KG1 (cell line): ENCODE data around the gene NUMB.
"Not testable (repeated sequence)": the region's sequence is repeated elsewhere in the genome, so short reads cannot be mapped to it uniquely, and the experiment has no call there.

ENCODE experiments used
- DNase-seq: peaks from one replicate; lab custom pipeline; 2025; lab: John Stamatoyannopoulos, UW

Gene NUMB

GRCh38 chr14:73422515-73422914 lies 35.8 kb downstream of the NUMB start:
- DNase-seq: no peak

GRCh38 chr14:73418227-73418626 lies 40.1 kb downstream of the NUMB start:
- no peak for DNase-seq

- DNase-seq: not testable (repeated sequence)
Observed at GRCh38 chr14:73406248-73406647, 52.1 kb downstream of the NUMB start.

GRCh38 chr14:73403181-73403752 lies 55.1 kb downstream of the NUMB start:
- DNase-seq: no peak

- no peak for DNase-seq
Observed at GRCh38 chr14:73402579-73402978, 55.8 kb downstream of the NUMB start.

- no peak for DNase-seq
Observed at GRCh38 chr14:73397810-73398209, 60.5 kb downstream of the NUMB start.

- DNase-seq: no peak
Observed at GRCh38 chr14:73394317-73394716, 64.0 kb downstream of the NUMB start.

GRCh38 chr14:73393375-73393774 lies 65.0 kb downstream of the NUMB start:
- no peak for DNase-seq

- no peak for DNase-seq
Observed at GRCh38 chr14:73392329-73393257, 65.8 kb downstream of the NUMB start.

- DNase-seq: not testable (repeated sequence)
Observed at GRCh38 chr14:73387860-73388259, 70.5 kb downstream of the NUMB start.

- DNase-seq: no peak
Observed at GRCh38 chr14:73386342-73386741, 72.0 kb downstream of the NUMB start.

GRCh38 chr14:73385021-73385420 lies 73.3 kb downstream of the NUMB start:
- not testable (repeated sequence) for DNase-seq

- no peak for DNase-seq
Observed at GRCh38 chr14:73383356-73383755, 75.0 kb downstream of the NUMB start.

GRCh38 chr14:73381380-73382013 lies 76.8 kb downstream of the NUMB start:
- no peak for DNase-seq

- DNase-seq: no peak
Observed at GRCh38 chr14:73376585-73376984, 81.8 kb downstream of the NUMB start.

- DNase-seq: no peak
Observed at GRCh38 chr14:73375861-73376260, 82.5 kb downstream of the NUMB start.

GRCh38 chr14:73374218-73374617 lies 84.1 kb downstream of the NUMB start:
- no peak for DNase-seq

- no peak for DNase-seq
Observed at GRCh38 chr14:73372529-73372928, 85.8 kb downstream of the NUMB start.

GRCh38 chr14:73370561-73370960 lies 87.8 kb downstream of the NUMB start:
- no peak for DNase-seq

GRCh38 chr14:73369428-73369827 lies 88.9 kb downstream of the NUMB start:
- DNase-seq: no peak

GRCh38 chr14:73368616-73369015 lies 89.7 kb downstream of the NUMB start:
- DNase-seq: no peak

- no peak for DNase-seq
Observed at GRCh38 chr14:73365727-73366126, 92.6 kb downstream of the NUMB start.

GRCh38 chr14:73364559-73364958 lies 93.8 kb downstream of the NUMB start:
- DNase-seq: no peak
